Epithelial cell of proximal tubule (primary cell): ENCODE measurements around the gene NKX6-2. TPM values are rescaled to one million over a fixed set of nuclear protein-coding genes. Genes with fewer than 3 reads are reported as not detected.
"Not testable (repeated sequence)": the region's sequence is repeated elsewhere in the genome, so short reads cannot be mapped to it uniquely, and the experiment has no call there.

ENCODE experiments used
- DNase-seq: peaks from one replicate; pipeline ENCODE4 v3.0.0-alpha.2; 2011; ENCODE audit warnings: low read depth
- H3K4me3 ChIP-seq: 2 replicates; pipeline ENCODE4 v1.5.1; 2011; ENCODE audit warnings: low read depth, mild to moderate bottlenecking, low read length
- total RNA-seq: library from RNA; depleted of rRNA; stranded (reverse); fragments of >200 nt; gene quantifications from 2 replicates; pipeline ENCODE4 v1.2.3, GENCODE V29; 2015
- TF ChIP-seq, protein P1 (sequence below): conservative IDR thresholded peaks from 2 replicates; pipeline ENCODE4 v1.5.1; 2012; ENCODE audit warnings: low read depth, mild to moderate bottlenecking, low read length

The NKX6-2 gene
- total RNA-seq, 1 donor from 2014 or later: 1.2 TPM

DNA sequence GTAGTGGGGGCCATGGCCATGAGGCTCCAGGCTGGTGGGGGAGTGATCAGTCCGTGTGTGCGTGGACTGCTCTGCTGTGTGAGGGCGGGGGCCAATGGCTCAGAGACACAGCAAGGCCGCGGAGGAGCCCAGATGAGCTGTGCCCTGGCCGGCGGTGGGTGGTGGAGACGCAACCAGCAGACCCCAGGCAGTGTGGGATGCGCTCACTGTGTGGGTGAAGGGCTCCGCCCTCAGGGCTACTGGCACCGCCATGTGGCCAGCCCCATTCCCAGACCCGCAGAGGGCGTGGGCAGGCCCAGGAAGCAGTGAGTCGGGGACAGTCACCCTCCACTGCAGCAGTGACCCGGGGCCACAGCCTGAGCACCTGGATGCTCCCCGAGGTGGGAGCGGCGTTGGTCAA is 9.1 kb downstream of the NKX6-2 start:
- TF ChIP-seq, protein P1, sequence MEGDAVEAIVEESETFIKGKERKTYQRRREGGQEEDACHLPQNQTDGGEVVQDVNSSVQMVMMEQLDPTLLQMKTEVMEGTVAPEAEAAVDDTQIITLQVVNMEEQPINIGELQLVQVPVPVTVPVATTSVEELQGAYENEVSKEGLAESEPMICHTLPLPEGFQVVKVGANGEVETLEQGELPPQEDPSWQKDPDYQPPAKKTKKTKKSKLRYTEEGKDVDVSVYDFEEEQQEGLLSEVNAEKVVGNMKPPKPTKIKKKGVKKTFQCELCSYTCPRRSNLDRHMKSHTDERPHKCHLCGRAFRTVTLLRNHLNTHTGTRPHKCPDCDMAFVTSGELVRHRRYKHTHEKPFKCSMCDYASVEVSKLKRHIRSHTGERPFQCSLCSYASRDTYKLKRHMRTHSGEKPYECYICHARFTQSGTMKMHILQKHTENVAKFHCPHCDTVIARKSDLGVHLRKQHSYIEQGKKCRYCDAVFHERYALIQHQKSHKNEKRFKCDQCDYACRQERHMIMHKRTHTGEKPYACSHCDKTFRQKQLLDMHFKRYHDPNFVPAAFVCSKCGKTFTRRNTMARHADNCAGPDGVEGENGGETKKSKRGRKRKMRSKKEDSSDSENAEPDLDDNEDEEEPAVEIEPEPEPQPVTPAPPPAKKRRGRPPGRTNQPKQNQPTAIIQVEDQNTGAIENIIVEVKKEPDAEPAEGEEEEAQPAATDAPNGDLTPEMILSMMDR: no peak
- H3K4me3 ChIP-seq: no peak overlapping the region
- no peak for DNase-seq

DNA sequence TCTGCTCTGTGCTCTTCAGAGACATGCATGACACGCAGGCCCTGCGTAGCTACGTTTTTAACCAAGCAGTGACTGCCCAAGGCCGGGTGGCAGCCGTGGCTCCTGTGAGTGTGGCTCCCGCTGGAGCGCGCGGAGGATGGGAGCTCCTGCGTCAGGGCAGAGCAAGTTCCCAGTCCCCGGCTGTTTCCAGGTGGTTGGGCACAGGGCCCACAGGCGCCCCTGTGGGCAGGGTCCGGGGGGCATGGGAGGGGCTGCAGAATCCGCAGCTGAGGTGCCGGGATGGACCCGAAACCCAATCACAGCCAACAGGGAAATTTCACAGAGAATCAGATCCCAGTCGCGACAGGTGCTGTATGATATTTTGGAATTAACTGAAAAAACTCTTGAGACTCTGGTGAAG is 9.8 kb downstream of the NKX6-2 start:
- TF ChIP-seq, protein P1: no peak
- no peak overlapping the region for H3K4me3 ChIP-seq
- DNase-seq: no peak

GRCh38 chr10:132774902-132775863 is 10.8 kb downstream of the NKX6-2 start:
- peak; percentile 9 for DNase-seq
- TF ChIP-seq, protein P1: no peak
- no peak overlapping the region for H3K4me3 ChIP-seq

- TF ChIP-seq, protein P1: no peak
- DNase-seq: no peak
- no peak overlapping the region for H3K4me3 ChIP-seq
These were observed 11.6 kb downstream of the NKX6-2 start for GRCh38 chr10:132774181-132774901.

GRCh38 chr10:132772816-132773215 is 13.1 kb downstream of the NKX6-2 start:
- DNase-seq: not testable (repeated sequence)

DNA sequence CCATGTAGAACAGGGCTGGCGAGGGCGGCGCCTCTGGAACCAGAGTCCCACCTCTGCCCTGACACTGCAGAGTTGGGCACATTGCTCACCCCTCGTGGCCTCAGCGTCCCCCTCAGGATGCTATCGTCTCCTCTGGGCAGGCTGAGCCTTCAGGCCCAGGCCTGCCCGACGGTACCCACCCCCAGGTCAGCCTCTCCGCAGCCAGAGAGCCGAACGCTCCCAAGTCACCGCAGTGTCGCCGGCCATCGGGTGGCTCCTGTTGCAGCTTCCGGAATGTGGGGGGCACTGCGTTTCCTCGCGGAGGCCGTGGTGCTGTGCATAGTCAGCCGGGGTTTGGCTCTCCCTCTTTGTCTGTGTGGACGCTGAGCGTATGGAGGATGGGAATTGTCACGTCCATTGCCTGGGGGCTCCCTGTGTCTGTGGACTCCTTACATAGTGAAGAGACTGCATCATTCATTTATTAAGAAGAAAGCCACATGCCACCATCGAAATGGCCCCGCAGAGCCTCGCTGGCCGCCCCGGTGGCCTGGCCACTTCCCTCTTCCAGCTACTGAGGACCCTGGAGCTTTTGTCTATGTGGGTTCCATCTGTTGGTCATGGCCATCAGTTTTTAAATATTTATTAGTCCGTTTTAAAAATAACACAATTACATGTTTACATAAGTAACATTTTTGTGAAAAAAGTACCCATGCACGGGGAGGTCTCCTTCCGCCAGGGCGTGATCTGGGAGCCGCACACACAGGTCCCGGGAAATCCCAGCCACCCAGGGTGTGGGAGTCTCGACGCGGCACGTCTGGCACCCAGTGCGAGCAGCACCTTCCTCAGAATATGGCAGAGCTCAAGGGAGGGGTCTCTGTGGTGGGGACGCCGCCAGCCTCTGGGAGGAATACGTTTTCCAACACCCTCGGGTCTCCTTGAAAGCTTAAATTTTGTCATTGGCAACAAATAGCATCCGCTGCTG is 15.6 kb downstream of the NKX6-2 start:
- DNase-seq: no peak
- TF ChIP-seq, protein P1: no peak

More at GRCh38 chr10:132772816-132773215, 13.1 kb downstream of the NKX6-2 start:
- H3K4me3 ChIP-seq: not testable (repeated sequence)

More for the DNA sequence above, 15.6 kb downstream of the NKX6-2 start:
- no peak overlapping the region for H3K4me3 ChIP-seq
